ENCODE data around the gene ATP6V1F. TPM values are rescaled to one million over a fixed set of nuclear protein-coding genes. Genes with fewer than 3 reads are reported as not detected.

The ATP6V1F gene
- total RNA-seq = 108 and 129 TPM in 2 replicates

GRCh38 chr7:128862571-128863432 lies at the start of gene ATP6V1F:
Gene ATP6V1F (plus strand): TSS chr7:128862856. CDS start chr7:128862905, 49 bp downstream.

GRCh38 chr7:128830231-128831177 lies 32.2 kb upstream of the ATP6V1F start, which contains the start of gene FLNC:
Gene FLNC (plus strand): TSS chr7:128830406. CDS start chr7:128830638, 232 bp downstream.

GRCh38 chr7:128910569-128910945 lies 47.9 kb downstream of the ATP6V1F start, which contains the start of gene KCP:
Gene KCP (minus strand): TSS chr7:128910709. CDS start chr7:128910676, 33 bp downstream.

Other genes with a start within 250 kb of the ATP6V1F start
- not detected in 2 replicates for gene GARIN1A, start 190.6 kb upstream of the ATP6V1F start, total RNA-seq
- 543 and 711 TPM in 2 replicates for gene CALU, start 123.5 kb upstream of the ATP6V1F start, total RNA-seq
- not detected in 2 replicates for gene OPN1SW, start 87.1 kb upstream of the ATP6V1F start, total RNA-seq
- gene CCDC136, start 70.9 kb upstream of the ATP6V1F start, total RNA-seq = 3.7 and 6.6 TPM in 2 replicates
- gene FLNC, start 32.5 kb upstream of the ATP6V1F start, total RNA-seq = 263 and 274 TPM in 2 replicates
- not detected in 2 replicates for gene KCP, start 47.9 kb downstream of the ATP6V1F start, total RNA-seq
- 0.18 TPM in 1 of 2 replicates, not detected in the other for gene IRF5, start 75.1 kb downstream of the ATP6V1F start, total RNA-seq
- gene TNPO3, start 192.3 kb downstream of the ATP6V1F start, total RNA-seq = 45.6 and 47.7 TPM in 2 replicates